Neural cell (in vitro differentiated cells): Measurements from ENCODE around the gene COL23A1. TPM values are rescaled to one million over a fixed set of nuclear protein-coding genes. Genes with fewer than 3 reads are reported as not detected.

Source experiments
- H2AFZ ChIP-seq: fragments of 200-600, 300-800 bp; sonication (generic), shearing (Covaris generic); 2 replicates; pipeline ENCODE4 v1.6.0; 2014; ENCODE audit warnings: low read depth, mild to moderate bottlenecking, antibody characterized with exemption, low read length, moderate library complexity
- H3F3A ChIP-seq: fragments of 200-600 bp; shearing (Covaris generic); 2 replicates; pipeline ENCODE4 v1.6.1; 2016; ENCODE audit warnings: mild to moderate bottlenecking, moderate library complexity, mixed read lengths, antibody characterized with exemption, low read length; ENCODE audit not compliant: insufficient read depth, poor library complexity, severe bottlenecking
- H3K27ac ChIP-seq: fragments of 200-600, 300-800 bp; sonication (generic), shearing (Covaris generic); 2 replicates; pipeline ENCODE4 v1.5.1; 2014; ENCODE audit warnings: mild to moderate bottlenecking, low read length, moderate library complexity
- H3K27me3 ChIP-seq: fragments of 300-800, 200-600 bp; sonication (generic), shearing (Covaris generic); 2 replicates; pipeline ENCODE4 v1.6.0; 2014; ENCODE audit warnings: mild to moderate bottlenecking, low read depth, low read length, moderate library complexity; ENCODE audit not compliant: insufficient read depth
- H3K36me3 ChIP-seq: fragments of 300-800, 200-600 bp; sonication (generic), shearing (Covaris generic); 2 replicates; pipeline ENCODE4 v1.5.1; 2014; ENCODE audit warnings: mild to moderate bottlenecking, antibody characterized with exemption, low read length, moderate library complexity; ENCODE audit not compliant: insufficient read depth
- H3K4me2 ChIP-seq: fragments of 300-800, 200-600 bp; sonication (generic), shearing (Covaris generic); 2 replicates; pipeline ENCODE4 v1.6.0; 2014; ENCODE audit warnings: mild to moderate bottlenecking, low read length
- H3K4me3 ChIP-seq: fragments of 300-800, 200-600 bp; sonication (generic), shearing (Covaris generic); 2 replicates; pipeline ENCODE4 v1.5.1; 2014; ENCODE audit warnings: mild to moderate bottlenecking, low read length, moderate library complexity
- H3K79me2 ChIP-seq: fragments of 200-600 bp; shearing (Covaris generic); replicated peaks from 2 replicates; pipeline ENCODE4 v1.6.0; 2014; ENCODE audit warnings: mild to moderate bottlenecking, low read length, moderate library complexity; ENCODE audit not compliant: insufficient read depth
- H3K9ac ChIP-seq: fragments of 300-800, 200-600 bp; sonication (generic), shearing (Covaris generic); 2 replicates; pipeline ENCODE4 v1.6.1; 2016; ENCODE audit warnings: mild to moderate bottlenecking, low read length, mixed read lengths
- H3K9me2 ChIP-seq: fragments of 200-600 bp; shearing (Covaris generic); 2 replicates; pipeline ENCODE4 v1.6.1; 2016; ENCODE audit warnings: mild to moderate bottlenecking, low read length, mixed read lengths; ENCODE audit not compliant: insufficient read depth
- H3K9me3 ChIP-seq: fragments of 200-600, 300-800 bp; sonication (generic), shearing (Covaris generic); 2 replicates; pipeline ENCODE4 v1.6.1; 2016; ENCODE audit warnings: mild to moderate bottlenecking, mixed run types, low read length, moderate library complexity, mixed read lengths
- H4K20me1 ChIP-seq: fragments of 200-600 bp; shearing (Covaris generic); 2 replicates; pipeline ENCODE4 v1.6.1; 2016; ENCODE audit warnings: mild to moderate bottlenecking, mixed run types; ENCODE audit not compliant: insufficient read depth
- CTCF ChIP-seq: fragments of 450-650 bp; IDR thresholded peaks from 2 replicates; pipeline ENCODE4 v1.5.1; 2014; ENCODE audit warnings: antibody characterized with exemption, mild to moderate bottlenecking, moderate library complexity; ENCODE audit not compliant: poor library complexity, severe bottlenecking
- EP300 ChIP-seq: fragments of 450-650 bp; conservative IDR thresholded peaks from 2 replicates; pipeline ENCODE4 v1.6.1; 2014; ENCODE audit warnings: antibody characterized with exemption, mild to moderate bottlenecking, moderate library complexity; ENCODE audit not compliant: poor library complexity, severe bottlenecking
- EZH2 ChIP-seq: fragments of 200-600, 300-800 bp; shearing (Covaris generic), sonication (generic); IDR thresholded peaks from 2 replicates; pipeline ENCODE4 v1.6.1; 2014; ENCODE audit warnings: antibody characterized with exemption, low read length, borderline replicate concordance, mild to moderate bottlenecking; ENCODE audit not compliant: insufficient read depth, poor library complexity, severe bottlenecking
- MXI1 ChIP-seq: fragments of 450-650 bp; conservative IDR thresholded peaks from 2 replicates; pipeline ENCODE4 v1.6.1; 2014; ENCODE audit warnings: antibody characterized with exemption, mild to moderate bottlenecking; ENCODE audit not compliant: poor library complexity, severe bottlenecking
- POLR2AphosphoS5 ChIP-seq: IDR thresholded peaks from 2 replicates; pipeline ENCODE4 v1.6.1; 2012
- RAD21 ChIP-seq: fragments of 450-650 bp; conservative IDR thresholded peaks from 2 replicates; pipeline ENCODE4 v1.6.1; 2014; ENCODE audit warnings: antibody characterized with exemption, mild to moderate bottlenecking, moderate library complexity
- SMC3 ChIP-seq: fragments of 450-650 bp; conservative IDR thresholded peaks from 2 replicates; pipeline ENCODE4 v1.6.1; 2014; ENCODE audit warnings: antibody characterized with exemption, mild to moderate bottlenecking, moderate library complexity; ENCODE audit not compliant: poor library complexity
- TAF1 ChIP-seq: IDR thresholded peaks from 2 replicates; pipeline ENCODE4 v1.6.1; 2012; ENCODE audit warnings: low read depth
- polyA plus RNA-seq: library from polyadenylated mRNA; depleted of rRNA; stranded (reverse); fragments of >200 nt; gene quantifications from 2 replicates; pipeline ENCODE4 v1.2.3, GENCODE V29; 2014
- TF ChIP-seq, protein P1 (sequence below): IDR thresholded peaks from 2 replicates; pipeline ENCODE4 v1.6.1; 2012; ENCODE audit warnings: borderline replicate concordance

COL23A1 gene
- polyA plus RNA-seq, 1 donor from 2014 or later: not detected

- no peak overlapping the region for H3K9ac ChIP-seq
- no peaks in the 10 kb centered on the region for H3K9me2 ChIP-seq
- H3K27me3 ChIP-seq: no peaks in the 10 kb centered on the region
- no peaks in the 10 kb centered on the region for H3K79me2 ChIP-seq
- H3K27ac ChIP-seq: no peak overlapping the region
- H3K4me3 ChIP-seq: no peak overlapping the region
- H3K4me2 ChIP-seq: no peak overlapping the region
- TF ChIP-seq, protein P1, sequence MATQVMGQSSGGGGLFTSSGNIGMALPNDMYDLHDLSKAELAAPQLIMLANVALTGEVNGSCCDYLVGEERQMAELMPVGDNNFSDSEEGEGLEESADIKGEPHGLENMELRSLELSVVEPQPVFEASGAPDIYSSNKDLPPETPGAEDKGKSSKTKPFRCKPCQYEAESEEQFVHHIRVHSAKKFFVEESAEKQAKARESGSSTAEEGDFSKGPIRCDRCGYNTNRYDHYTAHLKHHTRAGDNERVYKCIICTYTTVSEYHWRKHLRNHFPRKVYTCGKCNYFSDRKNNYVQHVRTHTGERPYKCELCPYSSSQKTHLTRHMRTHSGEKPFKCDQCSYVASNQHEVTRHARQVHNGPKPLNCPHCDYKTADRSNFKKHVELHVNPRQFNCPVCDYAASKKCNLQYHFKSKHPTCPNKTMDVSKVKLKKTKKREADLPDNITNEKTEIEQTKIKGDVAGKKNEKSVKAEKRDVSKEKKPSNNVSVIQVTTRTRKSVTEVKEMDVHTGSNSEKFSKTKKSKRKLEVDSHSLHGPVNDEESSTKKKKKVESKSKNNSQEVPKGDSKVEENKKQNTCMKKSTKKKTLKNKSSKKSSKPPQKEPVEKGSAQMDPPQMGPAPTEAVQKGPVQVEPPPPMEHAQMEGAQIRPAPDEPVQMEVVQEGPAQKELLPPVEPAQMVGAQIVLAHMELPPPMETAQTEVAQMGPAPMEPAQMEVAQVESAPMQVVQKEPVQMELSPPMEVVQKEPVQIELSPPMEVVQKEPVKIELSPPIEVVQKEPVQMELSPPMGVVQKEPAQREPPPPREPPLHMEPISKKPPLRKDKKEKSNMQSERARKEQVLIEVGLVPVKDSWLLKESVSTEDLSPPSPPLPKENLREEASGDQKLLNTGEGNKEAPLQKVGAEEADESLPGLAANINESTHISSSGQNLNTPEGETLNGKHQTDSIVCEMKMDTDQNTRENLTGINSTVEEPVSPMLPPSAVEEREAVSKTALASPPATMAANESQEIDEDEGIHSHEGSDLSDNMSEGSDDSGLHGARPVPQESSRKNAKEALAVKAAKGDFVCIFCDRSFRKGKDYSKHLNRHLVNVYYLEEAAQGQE: no peak
- TF ChIP-seq MXI1 (no peak), POLR2AphosphoS5 (no peak), TAF1 (no peak), CTCF (no peak), EP300 (no peak), EZH2 (no peak), SMC3 (no peak), RAD21 (no peak)
- no peak overlapping the region for H2AFZ ChIP-seq
- no peaks in the 10 kb centered on the region for H3F3A ChIP-seq
- no peaks in the 10 kb centered on the region for H3K9me3 ChIP-seq
- H3K36me3 ChIP-seq: no peaks in the 10 kb centered on the region
- no peaks in the 10 kb centered on the region for H4K20me1 ChIP-seq
Measured at GRCh38 chr5:178246624-178247279, 343.4 kb downstream of the COL23A1 start.

DNA sequence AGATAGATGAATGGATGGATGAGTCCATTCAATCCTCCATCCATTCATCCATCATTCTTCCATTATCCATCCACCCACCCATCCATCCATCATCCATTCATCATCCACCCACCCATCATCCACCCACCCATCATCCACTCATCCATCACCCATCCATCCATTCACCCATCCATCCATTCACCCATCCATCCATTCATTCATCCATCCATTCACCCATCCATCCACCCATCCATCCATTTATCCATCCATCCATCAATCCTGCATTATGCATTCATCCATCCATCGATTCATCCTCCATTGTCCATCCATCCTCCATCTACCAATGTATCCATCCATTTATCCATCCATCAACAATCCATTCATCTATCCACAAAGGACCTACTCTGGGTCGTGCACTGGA is 344.8 kb downstream of the COL23A1 start:
- TF ChIP-seq SMC3 (no peak), CTCF (no peak), MXI1 (no peak), EP300 (no peak), POLR2AphosphoS5 (no peak), TAF1 (no peak), EZH2 (no peak), RAD21 (no peak)
- TF ChIP-seq, protein P1: no peak
- no peaks in the 10 kb centered on the region for H3K79me2 ChIP-seq
- no peak overlapping the region for H3K4me2 ChIP-seq
- H3F3A ChIP-seq: no peaks in the 10 kb centered on the region
- no peak overlapping the region for H2AFZ ChIP-seq
- no peak overlapping the region for H3K27ac ChIP-seq
- H4K20me1 ChIP-seq: no peaks in the 10 kb centered on the region
- H3K36me3 ChIP-seq: no peaks in the 10 kb centered on the region
- H3K9me3 ChIP-seq: no peaks in the 10 kb centered on the region
- no peak overlapping the region for H3K9ac ChIP-seq
- H3K4me3 ChIP-seq: no peak overlapping the region
- H3K9me2 ChIP-seq: no peaks in the 10 kb centered on the region
- no peaks in the 10 kb centered on the region for H3K27me3 ChIP-seq
